Measurements from ENCODE around the gene PRPSAP1.
"Not testable (repeated sequence)": the region's sequence is repeated elsewhere in the genome, so short reads cannot be mapped to it uniquely, and the experiment has no call there.

PRPSAP1 gene

GRCh38 chr17:76273445-76274111 is 80.1 kb downstream of the PRPSAP1 start:
- H3K27ac Mint-ChIP-seq: peak overlapping the region; percentile 93
- peaks cover 66% of the 10 kb centered on the region for H3K4me1 Mint-ChIP-seq (ENCODE audit: low read depth)
- no peaks in the 10 kb centered on the region for H3K27me3 Mint-ChIP-seq
- no peaks in the 10 kb centered on the region for H3K9me3 Mint-ChIP-seq (ENCODE audit: low read depth)
- no peaks in the 10 kb centered on the region for H3K36me3 Mint-ChIP-seq
- H3K4me3 Mint-ChIP-seq: peak overlapping the region; percentile 76

- H3K27ac Mint-ChIP-seq: peak overlapping the region; percentile 93
- H3K4me3 Mint-ChIP-seq: peak overlapping the region; percentile 84
- H3K36me3 Mint-ChIP-seq: peaks cover 4% of the 10 kb centered on the region
- H3K27me3 Mint-ChIP-seq: no peaks in the 10 kb centered on the region
- H3K9me3 Mint-ChIP-seq (ENCODE audit: low read depth): no peaks in the 10 kb centered on the region
- peaks cover 70% of the 10 kb centered on the region for H3K4me1 Mint-ChIP-seq (ENCODE audit: low read depth)
Observed at GRCh38 chr17:76272541-76273444, 80.9 kb downstream of the PRPSAP1 start.

GRCh38 chr17:76271669-76272540 is 81.8 kb downstream of the PRPSAP1 start:
- Mint-ChIP-seq H3K27ac (peak overlapping the region; percentile 93), H3K36me3 (peaks cover 6% of the 10 kb centered on the region), H3K4me1 (ENCODE audit: low read depth) (peaks cover 69% of the 10 kb centered on the region), H3K9me3 (ENCODE audit: low read depth) (no peaks in the 10 kb centered on the region), H3K4me3 (peak overlapping the region; percentile 84), H3K27me3 (no peaks in the 10 kb centered on the region)

- Mint-ChIP-seq H3K9me3 (ENCODE audit: low read depth) (no peaks in the 10 kb centered on the region), H3K4me1 (ENCODE audit: low read depth) (peaks cover 63% of the 10 kb centered on the region), H3K27ac (peak overlapping the region; percentile 93), H3K4me3 (peak overlapping the region; percentile 84), H3K27me3 (no peaks in the 10 kb centered on the region), H3K36me3 (peaks cover 6% of the 10 kb centered on the region)
Observed at GRCh38 chr17:76270770-76271668, 82.7 kb downstream of the PRPSAP1 start.

GRCh38 chr17:76270127-76270592 is 83.6 kb downstream of the PRPSAP1 start:
- peak overlapping the region; percentile 92 for H3K4me3 Mint-ChIP-seq
- peaks cover 6% of the 10 kb centered on the region for H3K36me3 Mint-ChIP-seq
- peaks cover 59% of the 10 kb centered on the region for H3K4me1 Mint-ChIP-seq (ENCODE audit: low read depth)
- no peaks in the 10 kb centered on the region for H3K27me3 Mint-ChIP-seq
- H3K27ac Mint-ChIP-seq: peak overlapping the region; percentile 99
- no peaks in the 10 kb centered on the region for H3K9me3 Mint-ChIP-seq (ENCODE audit: low read depth)

GRCh38 chr17:76268991-76269981 is 84.4 kb downstream of the PRPSAP1 start:
- H3K9me3 Mint-ChIP-seq (ENCODE audit: low read depth): no peaks in the 10 kb centered on the region
- peaks cover 6% of the 10 kb centered on the region for H3K36me3 Mint-ChIP-seq
- H3K4me3 Mint-ChIP-seq: peak overlapping the region; percentile 92
- H3K4me1 Mint-ChIP-seq (ENCODE audit: low read depth): peaks cover 54% of the 10 kb centered on the region
- peak overlapping the region; percentile 99 for H3K27ac Mint-ChIP-seq
- no peaks in the 10 kb centered on the region for H3K27me3 Mint-ChIP-seq

- no peaks in the 10 kb centered on the region for H3K27me3 Mint-ChIP-seq
- peaks cover 55% of the 10 kb centered on the region for H3K4me1 Mint-ChIP-seq (ENCODE audit: low read depth)
- H3K27ac Mint-ChIP-seq: peak overlapping the region; percentile 99
- H3K36me3 Mint-ChIP-seq: peaks cover 6% of the 10 kb centered on the region
- H3K9me3 Mint-ChIP-seq (ENCODE audit: low read depth): no peaks in the 10 kb centered on the region
- peak overlapping the region; percentile 92 for H3K4me3 Mint-ChIP-seq
Observed at GRCh38 chr17:76268015-76268749, 85.5 kb downstream of the PRPSAP1 start.

GRCh38 chr17:76267581-76268001 is 86.1 kb downstream of the PRPSAP1 start:
- H3K27ac Mint-ChIP-seq: peak overlapping the region; percentile 99
- not testable (repeated sequence) for H3K36me3 Mint-ChIP-seq; H3K9me3 Mint-ChIP-seq (ENCODE audit: low read depth); H3K27me3 Mint-ChIP-seq
- H3K4me1 Mint-ChIP-seq (ENCODE audit: low read depth): peaks cover 58% of the 10 kb centered on the region
- H3K4me3 Mint-ChIP-seq: peak overlapping the region; percentile 92

GRCh38 chr17:76267051-76267576 is 86.6 kb downstream of the PRPSAP1 start:
- H3K9me3 Mint-ChIP-seq (ENCODE audit: low read depth): no peaks in the 10 kb centered on the region
- H3K4me3 Mint-ChIP-seq: peak overlapping the region; percentile 92
- no peaks in the 10 kb centered on the region for H3K27me3 Mint-ChIP-seq
- peaks cover 6% of the 10 kb centered on the region for H3K36me3 Mint-ChIP-seq
- peak overlapping the region; percentile 99 for H3K27ac Mint-ChIP-seq
- peaks cover 62% of the 10 kb centered on the region for H3K4me1 Mint-ChIP-seq (ENCODE audit: low read depth)

- Mint-ChIP-seq H3K27me3 (no peaks in the 10 kb centered on the region), H3K27ac (peak overlapping the region; percentile 99), H3K36me3 (peaks cover 6% of the 10 kb centered on the region), H3K4me3 (peak overlapping the region; percentile 92), H3K4me1 (ENCODE audit: low read depth) (peaks cover 67% of the 10 kb centered on the region), H3K9me3 (ENCODE audit: low read depth) (no peaks in the 10 kb centered on the region)
Observed at GRCh38 chr17:76266244-76266938, 87.3 kb downstream of the PRPSAP1 start.

GRCh38 chr17:76265624-76266243 is 88.0 kb downstream of the PRPSAP1 start:
- Mint-ChIP-seq H3K9me3 (ENCODE audit: low read depth) (no peaks in the 10 kb centered on the region), H3K4me3 (peak overlapping the region; percentile 92), H3K4me1 (ENCODE audit: low read depth) (peaks cover 63% of the 10 kb centered on the region), H3K36me3 (peaks cover 6% of the 10 kb centered on the region), H3K27me3 (no peaks in the 10 kb centered on the region), H3K27ac (peak overlapping the region; percentile 76)

All from activated naive CD8-positive, alpha-beta T cell (primary cell).